H9 (cell line): ENCODE data around the gene COIL. TPM values are rescaled to one million over a fixed set of nuclear protein-coding genes. Genes with fewer than 3 reads are reported as not detected.

Experiments used
- DNase-seq: peaks from one replicate; pipeline ENCODE4 v3.0.0-alpha.2; 2017
- H2AFZ ChIP-seq: one replicate; pipeline ENCODE4 v1.6.1; 2013; ENCODE audit warnings: mild to moderate bottlenecking, low read length, control low read depth, moderate library complexity
- H2AK5ac ChIP-seq: 2 replicates; pipeline ENCODE4 v1.6.1; 2013; ENCODE audit warnings: low read length, control low read depth, mixed read lengths; ENCODE audit not compliant: insufficient read length
- H2BK120ac ChIP-seq: one replicate; pipeline ENCODE4 v1.6.1; 2013; ENCODE audit warnings: low read depth, mild to moderate bottlenecking, low read length, control low read depth, inconsistent platforms; ENCODE audit not compliant: poor library complexity, severe bottlenecking
- H2BK12ac ChIP-seq: 2 replicates; pipeline ENCODE4 v1.6.1; 2013; ENCODE audit warnings: low read length, control low read depth, mixed read lengths, low read depth; ENCODE audit not compliant: insufficient read length
- H2BK15ac ChIP-seq: 2 replicates; pipeline ENCODE4 v1.6.1; 2013; ENCODE audit warnings: low read depth, low read length, control low read depth
- H2BK20ac ChIP-seq: one replicate; pipeline ENCODE4 v1.6.1; 2013; ENCODE audit warnings: low read depth, mild to moderate bottlenecking, low read length, control low read depth, inconsistent platforms; ENCODE audit not compliant: poor library complexity, severe bottlenecking
- H2BK5ac ChIP-seq: 2 replicates; pipeline ENCODE4 v1.6.1; 2013; ENCODE audit warnings: low read length, control low read depth, mixed read lengths; ENCODE audit not compliant: insufficient read length
- H3K14ac ChIP-seq: 2 replicates; pipeline ENCODE4 v1.6.1; 2013; ENCODE audit warnings: low read length, control low read depth; ENCODE audit not compliant: insufficient read depth
- H3K18ac ChIP-seq: 2 replicates; pipeline ENCODE4 v1.6.1; 2013; ENCODE audit warnings: low read depth, mild to moderate bottlenecking, mixed read lengths, low read length, control low read depth; ENCODE audit not compliant: insufficient read length
- H3K23ac ChIP-seq: 2 replicates; pipeline ENCODE4 v1.6.1; 2013; ENCODE audit warnings: low read length, control low read depth, mixed read lengths, low read depth; ENCODE audit not compliant: insufficient read length
- H3K23me2 ChIP-seq: 2 replicates; pipeline ENCODE4 v1.6.1; 2013; ENCODE audit warnings: low read depth, mild to moderate bottlenecking, mixed read lengths, low read length, control low read depth; ENCODE audit not compliant: insufficient read length, poor library complexity, severe bottlenecking
- H3K27ac ChIP-seq: 2 replicates; pipeline ENCODE4 v1.5.1; 2013; ENCODE audit warnings: low read length, control low read depth, mixed read lengths, low read depth; ENCODE audit not compliant: insufficient read length
- H3K27me3 ChIP-seq: 2 replicates; pipeline ENCODE4 v1.6.1; 2013; ENCODE audit warnings: low read length, control low read depth, inconsistent platforms; ENCODE audit not compliant: insufficient read depth
- H3K4ac ChIP-seq: 2 replicates; pipeline ENCODE4 v1.6.1; 2013; ENCODE audit warnings: low read depth, mild to moderate bottlenecking, control low read depth, inconsistent platforms, low read length, moderate library complexity
- H3K4me1 ChIP-seq: 2 replicates; pipeline ENCODE4 v1.6.1; 2013; ENCODE audit warnings: low read length, control low read depth, inconsistent platforms; ENCODE audit not compliant: insufficient read depth
- H3K4me2 ChIP-seq: 2 replicates; pipeline ENCODE4 v1.6.1; 2013; ENCODE audit warnings: low read length, control low read depth, mixed read lengths; ENCODE audit not compliant: insufficient read length, insufficient read depth
- H3K56ac ChIP-seq: 2 replicates; pipeline ENCODE4 v1.6.1; 2013; ENCODE audit warnings: low read depth, mild to moderate bottlenecking, mixed read lengths, low read length, control low read depth; ENCODE audit not compliant: insufficient read length
- H3K79me1 ChIP-seq: 2 replicates; pipeline ENCODE4 v1.6.1; 2013; ENCODE audit warnings: low read depth, mild to moderate bottlenecking, moderate library complexity, low read length, control low read depth, inconsistent platforms; ENCODE audit not compliant: insufficient read depth, poor library complexity, severe bottlenecking
- H3K79me2 ChIP-seq: 2 replicates; pipeline ENCODE4 v1.6.1; 2013; ENCODE audit warnings: low read length, control low read depth, inconsistent platforms; ENCODE audit not compliant: insufficient read depth
- H3K9ac ChIP-seq: 2 replicates; pipeline ENCODE4 v1.6.1; 2013; ENCODE audit warnings: low read length, control low read depth, mixed read lengths; ENCODE audit not compliant: insufficient read length; ENCODE audit errors: extremely low read depth
- H3K9me3 ChIP-seq: one replicate; pipeline ENCODE4 v1.6.1; 2013; ENCODE audit warnings: low read depth, low read length, inconsistent platforms; ENCODE audit not compliant: control insufficient read depth
- H3T11ph ChIP-seq: one replicate; pipeline ENCODE4 v1.6.1; 2013; ENCODE audit warnings: mild to moderate bottlenecking, low read length, control low read depth, inconsistent platforms
- H4K20me1 ChIP-seq: one replicate; pipeline ENCODE4 v1.6.1; 2013; ENCODE audit not compliant: control insufficient read depth, insufficient read length, insufficient read depth
- H4K5ac ChIP-seq: 2 replicates; pipeline ENCODE4 v1.6.1; 2013; ENCODE audit warnings: low read depth, mild to moderate bottlenecking, mixed read lengths, low read length, control low read depth; ENCODE audit not compliant: insufficient read length
- H4K8ac ChIP-seq: replicated peaks from 2 replicates; pipeline ENCODE4 v1.6.1; 2013; ENCODE audit warnings: low read length, control low read depth, mixed read lengths, low read depth; ENCODE audit not compliant: insufficient read length
- H4K91ac ChIP-seq: 2 replicates; pipeline ENCODE4 v1.6.1; 2013; ENCODE audit warnings: low read depth, mild to moderate bottlenecking, moderate library complexity, mixed read lengths, low read length, control low read depth; ENCODE audit not compliant: insufficient read length
- H3K27ac Mint-ChIP-seq, 3 experiments: 2 replicates in 2 of 3; 3 replicates in 1 of 3; pipeline ENCODE4 v1.8.0; 2020 to 2021; ENCODE audit warnings: mixed read lengths in 3 of 3, mild to moderate bottlenecking in 1 of 3, moderate library complexity in 1 of 3
- H3K27me3 Mint-ChIP-seq: 2 replicates; pipeline ENCODE4 v1.8.0; 2021; ENCODE audit warnings: low read depth, mild to moderate bottlenecking, moderate library complexity, mixed read lengths
- H3K36me3 Mint-ChIP-seq, 3 experiments: 2 replicates in 2 of 3; 3 replicates in 1 of 3; pipeline ENCODE4 v1.8.0; 2020 to 2021; ENCODE audit warnings: low read depth in 3 of 3, mixed read lengths in 3 of 3; ENCODE audit not compliant: insufficient read depth in 1 of 3
- H3K4me1 Mint-ChIP-seq, 2 experiments: 2 replicates each; pipeline ENCODE4 v1.8.0; 2020; ENCODE audit warnings: mixed read lengths in 2 of 2
- H3K4me3 Mint-ChIP-seq, 2 experiments: 2 replicates in 1 of 2; 3 replicates in 1 of 2; pipeline ENCODE4 v1.8.0; 2020 to 2021; ENCODE audit warnings: mild to moderate bottlenecking in 2 of 2, mixed read lengths in 2 of 2, moderate library complexity in 1 of 2
- H3K9me3 Mint-ChIP-seq, 2 experiments: 2 replicates in 1 of 2; 3 replicates in 1 of 2; pipeline ENCODE4 v1.8.0; 2020; ENCODE audit warnings: mild to moderate bottlenecking in 2 of 2, mixed read lengths in 2 of 2, moderate library complexity in 1 of 2
- WGBS: extraction: QIAGEN DNeasy Blood & Tissue Kit; methylation state at CpG from one replicate; pipeline ENCODE4 v1.1.7; 2013; ENCODE audit warnings: missing lambda C conversion rate, low lambda C conversion rate, mixed read lengths; ENCODE audit not compliant: insufficient read length; ENCODE audit errors: extremely low coverage; 5-methylcytosine and 5-hydroxymethylcytosine counted together
- total RNA-seq: library from RNA; stranded (reverse); gene quantifications from 2 replicates; pipeline ENCODE4 v1.2.1, GENCODE V29; 2021
- TF ChIP-seq, protein P1 (sequence below): fragments of 200-600 bp; sonication (generic); conservative IDR thresholded peaks from 3 replicates; pipeline ENCODE4 v1.8.0; 2021; ENCODE audit warnings: antibody characterized with exemption, mild to moderate bottlenecking

COIL gene
- total RNA-seq, 1 experiment from 2014 or later = 21.5 TPM

DNA sequence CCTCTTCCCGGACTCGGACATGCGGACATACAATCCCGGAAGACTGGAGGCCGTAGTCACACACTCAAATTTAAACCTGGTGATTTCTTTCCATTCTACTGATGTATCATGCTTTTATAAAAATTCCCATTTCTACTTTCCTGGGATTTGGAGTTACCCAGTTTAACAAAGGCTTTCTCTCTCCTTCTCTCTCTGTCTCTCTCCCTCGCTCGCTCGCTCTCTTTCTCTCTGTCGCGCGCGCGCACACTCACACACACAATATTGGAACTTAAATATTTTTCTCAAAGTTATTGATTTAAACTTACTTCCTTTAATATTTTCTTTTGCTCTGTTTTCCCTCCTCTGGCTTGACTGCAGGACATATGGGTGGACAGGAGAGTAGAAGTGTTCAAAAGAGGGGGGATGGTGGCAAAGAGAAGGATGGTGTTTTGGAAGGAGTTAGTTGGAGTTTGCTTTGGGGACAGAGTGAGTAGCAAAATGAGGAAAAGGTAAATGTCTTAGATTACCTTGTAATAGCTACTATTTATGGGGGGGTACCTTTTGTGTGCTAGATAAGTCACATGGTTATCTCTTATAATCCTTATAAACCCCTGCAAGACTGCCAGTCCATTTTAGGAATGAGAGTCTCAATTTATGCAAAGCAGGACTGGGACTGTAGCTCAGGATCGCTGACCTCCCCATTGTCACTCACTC lies 46.1 kb downstream of the COIL start:
- Histone ChIP-seq H2BK120ac (no peak overlapping the region), H4K5ac (no peak overlapping the region), H2BK20ac (no peak overlapping the region), H3K4ac (no peak overlapping the region), H3K27ac (no peak overlapping the region), H3K9me3 (no peaks in the 10 kb centered on the region), H4K91ac (no peak overlapping the region), H4K20me1 (no peaks in the 10 kb centered on the region), H3K79me2 (no peaks in the 10 kb centered on the region; the same call in 1 of the 2 replicates), H2AFZ (peak overlapping the region; percentile 24), H3K4me2 (peak overlapping the region; percentile 60), H3K56ac (no peak overlapping the region), H2BK5ac (no peak overlapping the region), H3T11ph (no peak overlapping the region), H3K14ac (no peak overlapping the region), H2BK15ac (no peak overlapping the region), H3K9ac (peak overlapping the region; percentile 25), H3K23me2 (peaks cover 21% of the 10 kb centered on the region), H3K23ac (no peak overlapping the region), H3K18ac (no peak overlapping the region), H3K27me3 (peaks cover 2% of the 10 kb centered on the region; the same call in 1 of the 2 replicates), H4K8ac (no peak overlapping the region), H2AK5ac (no peak overlapping the region), H3K4me1 (no peaks in the 10 kb centered on the region; the same call in 1 of the 2 replicates), H3K79me1 (no peaks in the 10 kb centered on the region), H2BK12ac (no peak overlapping the region)
- Mint-ChIP-seq H3K36me3 (peaks cover 0 to 8% (median 0%) of the 10 kb centered on the region in 3 experiments; a peak in 2 of 7 replicates), H3K9me3 (peaks cover 0 to 7% of the 10 kb centered on the region in 2 experiments; a peak in 2 of 5 replicates), H3K4me1 (peaks cover 14 to 18% of the 10 kb centered on the region in 2 experiments), H3K27me3 (peaks cover 34% of the 10 kb centered on the region), H3K4me3 (peak overlapping the region; percentile 79 to 96), H3K27ac (0 out of 7 replicates have a peak overlapping the region, but pooled peaks of 1 of the 3 experiments have one; percentile 11)
- TF ChIP-seq, protein P1, sequence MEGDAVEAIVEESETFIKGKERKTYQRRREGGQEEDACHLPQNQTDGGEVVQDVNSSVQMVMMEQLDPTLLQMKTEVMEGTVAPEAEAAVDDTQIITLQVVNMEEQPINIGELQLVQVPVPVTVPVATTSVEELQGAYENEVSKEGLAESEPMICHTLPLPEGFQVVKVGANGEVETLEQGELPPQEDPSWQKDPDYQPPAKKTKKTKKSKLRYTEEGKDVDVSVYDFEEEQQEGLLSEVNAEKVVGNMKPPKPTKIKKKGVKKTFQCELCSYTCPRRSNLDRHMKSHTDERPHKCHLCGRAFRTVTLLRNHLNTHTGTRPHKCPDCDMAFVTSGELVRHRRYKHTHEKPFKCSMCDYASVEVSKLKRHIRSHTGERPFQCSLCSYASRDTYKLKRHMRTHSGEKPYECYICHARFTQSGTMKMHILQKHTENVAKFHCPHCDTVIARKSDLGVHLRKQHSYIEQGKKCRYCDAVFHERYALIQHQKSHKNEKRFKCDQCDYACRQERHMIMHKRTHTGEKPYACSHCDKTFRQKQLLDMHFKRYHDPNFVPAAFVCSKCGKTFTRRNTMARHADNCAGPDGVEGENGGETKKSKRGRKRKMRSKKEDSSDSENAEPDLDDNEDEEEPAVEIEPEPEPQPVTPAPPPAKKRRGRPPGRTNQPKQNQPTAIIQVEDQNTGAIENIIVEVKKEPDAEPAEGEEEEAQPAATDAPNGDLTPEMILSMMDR = no peak
- DNase-seq = no peak
- no CpG with 5 or more reads among the region's 14 CpGs for WGBS
